Tibial nerve (tissue), 4 donors: Measurements from ENCODE around the gene CA10.

Experiments used
- EP300 ChIP-seq, 2 donors: sonication (generic); formaldehyde crosslinking; IDR thresholded peaks; one replicate each; pipeline ENCODE4 v1.6.1; 2017; ENCODE audit warnings: antibody characterized with exemption in 2 of 2, mild to moderate bottlenecking in 1 of 2
- POLR2A ChIP-seq, 2 donors: fragments of 450-650 bp; IDR thresholded peaks; one replicate each; pipeline ENCODE4 v1.6.1; 2017; ENCODE audit warnings: antibody characterized with exemption in 2 of 2, mild to moderate bottlenecking in 2 of 2, moderate library complexity in 2 of 2
- TF ChIP-seq, protein P1 (sequence below), 5 experiments: fragments of 200-600 bp in 3 of 5; fragments of 450-650 bp in 2 of 5; sonication (generic) in 3 of 5; IDR thresholded peaks; one replicate each; pipeline ENCODE4 v1.5.1; 2016 to 2019; ENCODE audit warnings: antibody characterized with exemption in 5 of 5, mild to moderate bottlenecking in 3 of 5, moderate library complexity in 2 of 5

GRCh38 chr17:51657224-51657623 lies 501.3 kb downstream of the CA10 start:
- TF ChIP-seq, protein P1, sequence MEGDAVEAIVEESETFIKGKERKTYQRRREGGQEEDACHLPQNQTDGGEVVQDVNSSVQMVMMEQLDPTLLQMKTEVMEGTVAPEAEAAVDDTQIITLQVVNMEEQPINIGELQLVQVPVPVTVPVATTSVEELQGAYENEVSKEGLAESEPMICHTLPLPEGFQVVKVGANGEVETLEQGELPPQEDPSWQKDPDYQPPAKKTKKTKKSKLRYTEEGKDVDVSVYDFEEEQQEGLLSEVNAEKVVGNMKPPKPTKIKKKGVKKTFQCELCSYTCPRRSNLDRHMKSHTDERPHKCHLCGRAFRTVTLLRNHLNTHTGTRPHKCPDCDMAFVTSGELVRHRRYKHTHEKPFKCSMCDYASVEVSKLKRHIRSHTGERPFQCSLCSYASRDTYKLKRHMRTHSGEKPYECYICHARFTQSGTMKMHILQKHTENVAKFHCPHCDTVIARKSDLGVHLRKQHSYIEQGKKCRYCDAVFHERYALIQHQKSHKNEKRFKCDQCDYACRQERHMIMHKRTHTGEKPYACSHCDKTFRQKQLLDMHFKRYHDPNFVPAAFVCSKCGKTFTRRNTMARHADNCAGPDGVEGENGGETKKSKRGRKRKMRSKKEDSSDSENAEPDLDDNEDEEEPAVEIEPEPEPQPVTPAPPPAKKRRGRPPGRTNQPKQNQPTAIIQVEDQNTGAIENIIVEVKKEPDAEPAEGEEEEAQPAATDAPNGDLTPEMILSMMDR (IDR thresholded peaks at IDR 0.05) = no peak
- no peak for TF ChIP-seq POLR2A (IDR thresholded peaks at IDR 0.05)
- TF ChIP-seq EP300 (IDR thresholded peaks at IDR 0.05) = no peak
